Body of pancreas (tissue), 4 donors: Measurements from ENCODE around the gene VWC2L. TPM values are rescaled to one million over a fixed set of nuclear protein-coding genes. Genes with fewer than 3 reads are reported as not detected.

Experiments
- ATAC-seq: fragments of 150-250 bp; one replicate; pipeline ENCODE4 v1.9.1; 2016
- DNase-seq, 4 donors: peaks; one replicate each; pipeline ENCODE4 v3.0.0-alpha.2; 2019
- H3K27ac ChIP-seq, 4 donors: fragments of 200-600 bp; sonication (generic); 1 replicate in 3 of 4; 2 replicates in 1 of 4; pipeline versions ENCODE4 v1.5.1 to v1.6.1; 2016 to 2019; ENCODE audit warnings: mild to moderate bottlenecking in 1 of 4, mixed read lengths in 1 of 4, moderate library complexity in 1 of 4
- H3K27me3 ChIP-seq, 2 donors: fragments of 200-600 bp; sonication (generic); one replicate each; pipeline ENCODE4 v1.6.0; 2016; ENCODE audit warnings: mild to moderate bottlenecking in 1 of 2
- H3K36me3 ChIP-seq, 2 donors: fragments of 200-600 bp; sonication (generic); replicated peaks in 1 of 2; 2 replicates each; pipeline ENCODE4 v1.5.1; 2016; ENCODE audit warnings: low read depth in 2 of 2; ENCODE audit not compliant: insufficient read depth in 1 of 2
- H3K4me1 ChIP-seq: fragments of 200-600 bp; sonication (generic); one replicate; pipeline ENCODE4 v1.6.0; 2016
- H3K4me3 ChIP-seq, 2 donors: fragments of 200-600 bp; sonication (generic); 1 replicate in 1 of 2; 2 replicates in 1 of 2; pipeline ENCODE4 v1.5.1; 2016 to 2019
- H3K9me3 ChIP-seq, 3 donors: fragments of 200-600 bp; sonication (generic); 1 replicate in 2 of 3; 2 replicates in 1 of 3; pipeline ENCODE4 v1.5.1; 2016
- POLR2A ChIP-seq, 3 donors: fragments of 450-650 bp; IDR thresholded peaks; one replicate each; pipeline ENCODE4 v1.6.1; 2016; ENCODE audit warnings: antibody characterized with exemption in 3 of 3, mild to moderate bottlenecking in 2 of 3
- WGBS, 2 donors: methylation state at CpG; one replicate each; pipeline ENCODE4 v1.1.5; 2017; 5-methylcytosine and 5-hydroxymethylcytosine counted together
- intact Hi-C: fragments of 100-400 bp; cut with DNase I; formaldehyde crosslinking; loops from one replicate; pipeline ENCODE4 v1.15.1; 2023
- total RNA-seq, 2 donors: library from RNA; depleted of rRNA; stranded (reverse); fragments of >200 nt; gene quantifications; one replicate each; pipeline ENCODE4 v1.1.0, GENCODE V29; 2016
- TF ChIP-seq, protein P1 (sequence below), 7 experiments: fragments of 450-650 bp in 4 of 7; fragments of 200-600 bp in 3 of 7; sonication (generic) in 3 of 7; IDR thresholded peaks; one replicate each; pipeline ENCODE4 v1.5.1; 2016 to 2019; ENCODE audit warnings: antibody characterized with exemption in 7 of 7

VWC2L gene
- total RNA-seq, 2 donors from 2014 or later, result not detected

DNA sequence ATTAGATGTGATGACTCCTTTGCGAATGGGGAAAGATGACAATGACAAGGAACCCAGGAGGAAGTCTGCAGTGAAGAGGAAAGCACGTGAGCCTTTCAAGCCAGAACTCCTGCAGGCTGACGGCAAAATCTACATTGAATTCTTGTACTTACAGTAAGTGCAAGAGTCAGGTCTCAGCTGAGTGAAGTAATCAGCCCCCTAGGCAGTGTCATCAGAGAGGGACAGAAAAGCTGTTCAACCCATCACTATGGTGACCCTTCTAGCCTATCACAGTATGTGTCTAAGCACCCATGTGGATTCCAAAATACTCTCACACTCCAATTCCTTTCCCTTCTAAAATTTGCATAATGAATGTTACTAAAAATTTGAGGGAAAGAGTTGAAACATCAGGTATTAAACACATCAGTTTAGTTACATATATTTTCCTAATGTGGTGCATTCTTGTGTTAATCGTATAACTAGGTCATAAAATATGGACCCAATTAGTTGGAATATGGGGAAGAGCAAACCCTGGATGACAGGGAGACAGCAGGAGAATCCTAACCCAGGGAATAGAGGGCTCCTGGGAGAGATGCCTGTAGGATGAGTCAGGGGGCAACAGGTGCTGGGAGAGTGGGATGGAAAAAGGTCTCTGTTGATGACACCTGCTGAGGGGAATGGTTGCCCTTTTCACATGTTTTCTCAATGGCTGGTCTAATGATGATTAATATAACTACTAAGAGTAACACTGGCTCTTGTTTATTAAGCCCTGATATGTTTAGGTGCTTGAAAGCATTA, 39.5 kb downstream of the VWC2L start:
- H3K4me3 ChIP-seq, result no peak overlapping the region
- intact Hi-C loops, result no loop called here
- no peaks in the 10 kb centered on the region for H3K9me3 ChIP-seq
- H3K27ac ChIP-seq, result no peak overlapping the region
- ATAC-seq (no peak), DNase-seq (no peak)
- no peaks in the 10 kb centered on the region for H3K4me1 ChIP-seq
- no peaks in the 10 kb centered on the region for H3K36me3 ChIP-seq
- TF ChIP-seq, protein P1, sequence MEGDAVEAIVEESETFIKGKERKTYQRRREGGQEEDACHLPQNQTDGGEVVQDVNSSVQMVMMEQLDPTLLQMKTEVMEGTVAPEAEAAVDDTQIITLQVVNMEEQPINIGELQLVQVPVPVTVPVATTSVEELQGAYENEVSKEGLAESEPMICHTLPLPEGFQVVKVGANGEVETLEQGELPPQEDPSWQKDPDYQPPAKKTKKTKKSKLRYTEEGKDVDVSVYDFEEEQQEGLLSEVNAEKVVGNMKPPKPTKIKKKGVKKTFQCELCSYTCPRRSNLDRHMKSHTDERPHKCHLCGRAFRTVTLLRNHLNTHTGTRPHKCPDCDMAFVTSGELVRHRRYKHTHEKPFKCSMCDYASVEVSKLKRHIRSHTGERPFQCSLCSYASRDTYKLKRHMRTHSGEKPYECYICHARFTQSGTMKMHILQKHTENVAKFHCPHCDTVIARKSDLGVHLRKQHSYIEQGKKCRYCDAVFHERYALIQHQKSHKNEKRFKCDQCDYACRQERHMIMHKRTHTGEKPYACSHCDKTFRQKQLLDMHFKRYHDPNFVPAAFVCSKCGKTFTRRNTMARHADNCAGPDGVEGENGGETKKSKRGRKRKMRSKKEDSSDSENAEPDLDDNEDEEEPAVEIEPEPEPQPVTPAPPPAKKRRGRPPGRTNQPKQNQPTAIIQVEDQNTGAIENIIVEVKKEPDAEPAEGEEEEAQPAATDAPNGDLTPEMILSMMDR (IDR thresholded peaks at IDR 0.05), result no peak
- TF ChIP-seq POLR2A (IDR thresholded peaks at IDR 0.05), result no peak
- H3K27me3 ChIP-seq, result no peaks in the 10 kb centered on the region
- WGBS, 2 donors, result 62 to 68% methylated on average over 4 of the region's 4 CpGs

DNA sequence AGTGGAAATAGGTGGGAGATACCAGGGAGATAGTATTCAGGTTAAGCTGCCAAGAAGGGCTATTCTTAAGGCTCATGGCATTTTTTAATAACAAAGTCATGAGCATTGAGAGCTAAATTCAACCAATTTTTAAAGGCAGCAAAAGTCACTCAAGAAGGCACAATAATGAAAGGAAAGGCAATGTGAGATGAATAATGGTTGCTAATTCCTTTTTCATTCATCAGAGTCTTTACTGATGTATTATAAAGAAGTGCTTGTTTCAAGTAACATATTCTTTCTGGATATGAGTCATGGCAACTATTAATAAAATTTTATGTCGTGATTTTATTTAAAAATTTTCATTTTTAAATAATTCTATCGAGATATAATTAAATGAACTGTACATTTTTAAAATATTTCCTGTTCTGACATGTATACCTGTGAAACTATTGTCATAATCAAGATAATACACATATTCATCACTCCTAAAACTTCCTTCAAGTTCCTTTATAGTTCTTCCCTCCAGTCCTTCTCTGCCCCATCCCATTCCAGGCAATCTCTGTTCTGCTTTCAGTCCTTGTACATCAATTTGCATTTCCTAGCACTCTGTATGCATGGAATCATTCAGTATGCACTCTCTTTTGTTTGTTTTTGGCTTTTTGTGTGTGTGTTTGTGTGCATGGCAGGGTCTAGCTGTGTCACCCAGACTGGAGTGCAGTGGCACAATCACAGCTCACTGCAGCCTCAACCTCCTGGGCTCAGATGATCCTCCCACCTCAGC, 40.8 kb downstream of the VWC2L start:
- Histone ChIP-seq H3K4me1 (no peaks in the 10 kb centered on the region), H3K9me3 (no peaks in the 10 kb centered on the region), H3K27ac (no peak overlapping the region), H3K4me3 (no peak overlapping the region), H3K36me3 (no peaks in the 10 kb centered on the region), H3K27me3 (no peaks in the 10 kb centered on the region)
- TF ChIP-seq, protein P1 (IDR thresholded peaks at IDR 0.05), result no peak
- TF ChIP-seq POLR2A (IDR thresholded peaks at IDR 0.05), result no peak
- DNase-seq (no peak), ATAC-seq (no peak)
- intact Hi-C loops, result no loop called here
- WGBS, 2 donors, result 47 to 53% methylated on average over 2 of the region's 2 CpGs

DNA sequence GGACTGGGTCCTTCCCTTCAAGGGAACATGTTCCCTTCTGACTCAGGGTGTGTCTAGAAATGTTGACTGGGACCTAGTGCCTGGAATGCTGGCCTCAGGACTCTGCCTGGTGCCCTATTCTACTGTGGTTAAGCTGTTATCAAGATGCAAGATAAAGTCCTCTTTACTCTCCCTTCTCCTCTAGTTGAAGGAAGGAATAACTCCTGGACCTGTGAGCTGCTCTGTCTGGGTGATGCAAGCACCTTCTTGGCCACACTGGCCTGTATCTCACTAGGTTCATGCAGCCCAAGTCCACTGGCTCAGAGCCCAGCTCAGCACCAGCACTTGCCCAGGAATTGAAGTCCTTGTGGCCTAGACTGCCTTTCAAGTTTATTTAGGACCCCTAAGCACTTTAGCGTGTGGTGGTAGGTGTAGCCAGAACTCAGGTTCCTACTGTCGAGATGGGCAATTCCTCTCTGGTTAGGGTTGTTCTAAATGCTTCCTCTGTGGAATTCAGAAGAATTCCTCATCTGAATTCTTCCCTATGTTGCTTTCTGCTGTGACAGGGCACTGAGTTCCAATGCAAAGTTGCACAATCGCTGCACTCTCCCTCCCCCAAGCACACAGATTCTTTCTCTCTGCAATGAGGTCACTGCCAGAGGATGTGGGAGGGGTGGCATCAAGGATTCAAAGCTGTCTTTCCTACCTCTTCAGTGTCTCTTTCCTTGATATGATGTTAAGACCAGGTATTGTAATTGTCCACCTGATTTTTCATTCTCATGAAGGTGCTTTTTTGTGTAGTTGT, 54.7 kb downstream of the VWC2L start:
- Histone ChIP-seq H3K27me3 (no peaks in the 10 kb centered on the region), H3K4me1 (no peaks in the 10 kb centered on the region), H3K27ac (no peak overlapping the region), H3K4me3 (no peak overlapping the region), H3K36me3 (no peaks in the 10 kb centered on the region), H3K9me3 (no peaks in the 10 kb centered on the region)
- no peak for DNase-seq
- intact Hi-C loops, result no loop called here
- no peak for ATAC-seq
- 47 to 64% methylated on average over 3 of the region's 3 CpGs for WGBS, 2 donors
- no peak for TF ChIP-seq POLR2A (IDR thresholded peaks at IDR 0.05)
- TF ChIP-seq, protein P1 (IDR thresholded peaks at IDR 0.05), result no peak

DNA sequence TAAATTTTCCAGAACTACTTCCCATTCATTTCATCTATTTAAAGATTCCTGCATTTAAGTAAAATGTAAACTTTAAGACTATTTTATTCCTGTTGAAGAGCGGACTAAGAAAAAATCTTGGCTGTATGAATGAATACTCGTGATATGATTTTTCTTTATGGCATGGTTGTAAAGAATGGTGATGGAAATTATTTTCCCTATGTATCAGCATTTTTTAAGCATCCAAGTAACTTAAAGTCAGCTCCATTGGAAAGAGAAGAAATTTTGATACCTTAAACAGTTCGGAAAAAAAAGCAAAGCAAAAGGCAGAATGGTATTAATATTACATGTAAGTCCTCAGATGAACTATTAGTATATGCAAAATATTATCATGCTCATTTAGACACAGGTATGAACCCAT, 58.9 kb downstream of the VWC2L start:
- WGBS, 2 donors, result 67% methylated on average over 3 of the region's 3 CpGs
- H3K27me3 ChIP-seq, result no peaks in the 10 kb centered on the region
- no peaks in the 10 kb centered on the region for H3K4me1 ChIP-seq
- no peak overlapping the region for H3K27ac ChIP-seq
- intact Hi-C loops, result no loop called here
- no peak for TF ChIP-seq POLR2A (IDR thresholded peaks at IDR 0.05)
- TF ChIP-seq, protein P1 (IDR thresholded peaks at IDR 0.05), result no peak
- H3K36me3 ChIP-seq, result no peaks in the 10 kb centered on the region
- H3K4me3 ChIP-seq, result no peak overlapping the region
- no peak for ATAC-seq
- DNase-seq, result no peak
- no peaks in the 10 kb centered on the region for H3K9me3 ChIP-seq
